GM12878 (cell line): ENCODE measurements around the gene INSYN2B. TPM values are rescaled to one million over a fixed set of nuclear protein-coding genes. Genes with fewer than 3 reads are reported as not detected.

Experiments used
- ATAC-seq: fragments of 200-7000 bp; cut with Tn5 transposase; 3 replicates; pipeline ENCODE4 v1.9.1; 2020; ENCODE audit warnings: mild to moderate bottlenecking, moderate library complexity
- BruUV-seq: library from RNA; stranded (reverse); fragments of 400-500 nt; replicated peaks from 2 replicates; lab custom pipeline; 2021; lab: Mats Ljungman, UMichigan
- CTCF ChIA-PET: fragments of 300-600 bp; sonication (Branson Sonifier 250); formaldehyde crosslinking; extraction: SDS; loops from one replicate; lab custom pipeline; 2021; ENCODE audit warnings: inconsistent platforms; lab: Yijun Ruan, JAX
- POLR2A ChIA-PET: fragments of 350-600 bp; formaldehyde crosslinking; extraction: SDS; loops from one replicate; lab custom pipeline; 2021; ENCODE audit warnings: inconsistent platforms; lab: Charles Lee
- RAD21 ChIA-PET: fragments of 300-600 bp; sonication (Branson Sonifier 250); formaldehyde crosslinking; loops from one replicate; lab custom pipeline; 2023; ENCODE audit warnings: antibody characterized with exemption; ENCODE audit not compliant: unreplicated experiment; lab: Charles Lee
- SMC1A ChIA-PET: fragments of 300-600 bp; sonication (Branson Sonifier 250); formaldehyde crosslinking; loops from one replicate; lab custom pipeline; 2023; ENCODE audit not compliant: unreplicated experiment, uncharacterized antibody; lab: Charles Lee
- DNase-seq: peaks from one replicate; pipeline ENCODE4 v3.0.0-alpha.2; 2011; ENCODE audit warnings: low read depth, low spot score
- FAIRE-seq: peaks from 3 replicates; lab custom pipeline; 2011; peaks lifted over from hg19 to GRCh38; lab: Jason Lieb, UNC
- H2AFZ ChIP-seq: 2 replicates; pipeline ENCODE4 v1.6.0; 2011; ENCODE audit warnings: low read depth, low read length, control low read depth; ENCODE audit not compliant: control insufficient read depth
- H3K27ac ChIP-seq: 2 replicates; pipeline ENCODE4 v1.5.1; 2011; ENCODE audit warnings: control low read depth; ENCODE audit not compliant: control insufficient read depth, insufficient read depth
- H3K27me3 ChIP-seq, 2 experiments: replicated peaks in 1 of 2; 2 replicates each; pipeline versions ENCODE4 v1.6.0 to v1.6.1; 2011; ENCODE audit warnings: low read length in 1 of 2; ENCODE audit not compliant: control insufficient read depth in 2 of 2, insufficient read depth in 2 of 2
- H3K36me3 ChIP-seq, 2 experiments: 2 replicates each; pipeline ENCODE4 v1.5.1; 2011; ENCODE audit warnings: low read length in 1 of 2; ENCODE audit not compliant: control insufficient read depth in 2 of 2, insufficient read depth in 2 of 2
- H3K4me1 ChIP-seq: 2 replicates; pipeline ENCODE4 v1.6.1; 2011; ENCODE audit warnings: mild to moderate bottlenecking, low read length, moderate library complexity, mixed read lengths; ENCODE audit not compliant: control insufficient read depth, insufficient read depth
- H3K4me2 ChIP-seq: 2 replicates; pipeline ENCODE4 v1.6.0; 2011; ENCODE audit warnings: control low read depth; ENCODE audit not compliant: control insufficient read depth, insufficient read depth
- H3K4me3 ChIP-seq: fragments of 200-600 bp; sonication (generic); 2 replicates; pipeline ENCODE4 v1.5.1; 2016
- H3K79me2 ChIP-seq: 2 replicates; pipeline ENCODE4 v1.6.0; 2011; ENCODE audit warnings: low read length; ENCODE audit not compliant: control insufficient read depth, insufficient read depth
- H3K9ac ChIP-seq: 2 replicates; pipeline ENCODE4 v1.8.0; 2011; ENCODE audit warnings: low read length, control low read depth, mixed read lengths; ENCODE audit not compliant: control insufficient read depth, insufficient read depth
- H3K9me3 ChIP-seq: replicated peaks from 3 replicates; pipeline ENCODE4 v1.5.1; 2011; ENCODE audit warnings: mild to moderate bottlenecking, low read length; ENCODE audit not compliant: control insufficient read depth, insufficient read depth
- H4K20me1 ChIP-seq: 2 replicates; pipeline ENCODE4 v1.6.0; 2011; ENCODE audit not compliant: control insufficient read depth, insufficient read depth
- BCLAF1 ChIP-seq: fragments of 450-650 bp; IDR thresholded peaks from 2 replicates; pipeline ENCODE4 v1.6.1; 2017; ENCODE audit warnings: antibody characterized with exemption, mild to moderate bottlenecking, moderate library complexity
- CREB1 ChIP-seq: IDR thresholded peaks from 2 replicates; pipeline ENCODE4 v1.6.1; 2012; ENCODE audit warnings: low read depth, mild to moderate bottlenecking, inconsistent platforms
- EED ChIP-seq: sonication (generic); IDR thresholded peaks from 2 replicates; pipeline ENCODE4 v1.6.1; 2016; ENCODE audit warnings: antibody characterized with exemption, low read depth
- IRF3 ChIP-seq: fragments of 450-650 bp; IDR thresholded peaks from 2 replicates; pipeline ENCODE4 v1.6.1; 2014; ENCODE audit warnings: mild to moderate bottlenecking
- KDM1A ChIP-seq: fragments of 200-600 bp; sonication (generic); IDR thresholded peaks from 2 replicates; pipeline ENCODE4 v1.6.1; 2016; ENCODE audit warnings: borderline replicate concordance
- MYB ChIP-seq: fragments of 150-350 bp; IDR thresholded peaks from 2 replicates; pipeline ENCODE4 v1.6.1; 2014; ENCODE audit warnings: mild to moderate bottlenecking, low read depth, low read length, borderline replicate concordance
- NFYB ChIP-seq: IDR thresholded peaks from 2 replicates; pipeline ENCODE4 v1.6.1; 2011; ENCODE audit warnings: low read depth, mild to moderate bottlenecking, low read length, improper control_type of control experiment, moderate library complexity; ENCODE audit not compliant: insufficient read depth
- POLR2A ChIP-seq: IDR thresholded peaks from 2 replicates; pipeline ENCODE4 v1.6.1; 2011; ENCODE audit warnings: low read depth, mild to moderate bottlenecking, low read length
- PRDM15 ChIP-seq: fragments of 450-650 bp; formaldehyde crosslinking; IDR thresholded peaks from 2 replicates; pipeline ENCODE4 v1.4.0; 2020; ENCODE audit warnings: mild to moderate bottlenecking, moderate library complexity
- SIN3A ChIP-seq: IDR thresholded peaks from 2 replicates; pipeline ENCODE4 v1.6.1; 2012; ENCODE audit warnings: low read depth, low read length, improper control_type of control experiment
- SKIL ChIP-seq: fragments of 450-650 bp; IDR thresholded peaks from 2 replicates; pipeline ENCODE4 v1.6.1; 2017; ENCODE audit warnings: mild to moderate bottlenecking, low read depth, inconsistent platforms; ENCODE audit not compliant: poor library complexity, severe bottlenecking
- SMAD5 ChIP-seq: IDR thresholded peaks from 2 replicates; pipeline ENCODE4 v1.6.1; 2016; ENCODE audit warnings: antibody characterized with exemption, low read depth
- USF2 ChIP-seq: IDR thresholded peaks from 2 replicates; pipeline ENCODE4 v1.6.1; 2011; ENCODE audit warnings: low read depth, low read length, improper control_type of control experiment, borderline replicate concordance
- ZBED1 ChIP-seq: IDR thresholded peaks from 2 replicates; pipeline ENCODE4 v1.6.1; 2016; ENCODE audit warnings: borderline replicate concordance
- ZNF207 ChIP-seq: fragments of 450-650 bp; IDR thresholded peaks from 2 replicates; pipeline ENCODE4 v1.6.1; 2014; ENCODE audit warnings: antibody characterized with exemption, mild to moderate bottlenecking, borderline replicate concordance
- WGBS: methylation state at CpG from one replicate; pipeline ENCODE4 v1.1.6; 2016; ENCODE audit warnings: low lambda C conversion rate; ENCODE audit not compliant: insufficient replicate concordance, insufficient coverage; ENCODE audit errors: missing lambda C conversion rate; 5-methylcytosine and 5-hydroxymethylcytosine counted together
- in situ Hi-C: fragments of 300-500 bp; cut with MboI; formaldehyde crosslinking; loops from 9 replicates; pipeline ENCODE4 v1.14.3; 2018; ENCODE audit warnings: mixed read lengths
- intact Hi-C: fragments of 100-400 bp; cut with micrococcal nuclease; formaldehyde crosslinking; loops from one replicate; pipeline ENCODE4 v1.14.2; 2022; ENCODE audit not compliant: unreplicated experiment
- polyA plus RNA-seq, 11 experiments: library from polyadenylated mRNA; depleted of rRNA in 4 of 11; unstranded in 6 of 11; stranded (reverse) in 5 of 11; fragments of >200 nt; fragmentation: Nextera tagmentation in 4 of 11; fragmentation: Illumina TruSeq in 1 of 11; extraction: Ambion mirVana in 4 of 11; extraction: Trizol in 1 of 11; gene quantifications; 1 replicate in 1 of 11; 2 replicates in 10 of 11; pipeline versions ENCODE4 v1.2.1 to v1.2.3, GENCODE V29; 2011 to 2016; ENCODE audit warnings: inconsistent platforms in 2 of 11, missing spikeins in 2 of 11, low read depth in 1 of 11
- total RNA-seq, 4 experiments: library from RNA; depleted of rRNA in 3 of 4; stranded (reverse); fragments of >200 nt in 3 of 4; fragmentation: Illumina TruSeq in 1 of 4; extraction: Trizol in 1 of 4; gene quantifications; 2 replicates each; pipeline versions ENCODE4 v1.2.1 to v1.2.3, GENCODE V29; 2013 to 2021

INSYN2B gene
- total and polyA plus RNA-seq, 10 of the 15 experiments (the other 5 are each of a cell fraction or from before 2014, with no cell fraction given) = 0.05 to 0.27 (median 0.13) TPM; not detected in 7

GRCh38 chr5:169893571-169893970, 86.7 kb downstream of the INSYN2B start:
- Histone ChIP-seq H3K9ac (no peak overlapping the region), H3K27me3 (no peaks in the 10 kb centered on the region), H4K20me1 (no peaks in the 10 kb centered on the region; the same call in 1 of the 2 replicates), H3K4me1 (no peaks in the 10 kb centered on the region), H3K36me3 (peaks cover 8 to 11% of the 10 kb centered on the region in 2 experiments), H3K4me3 (no peak overlapping the region)
- POLR2A ChIA-PET = no interaction called here
- FAIRE-seq = no peak
- SMC1A ChIA-PET = interaction anchor here (0.7 to 1.3 kb wide), 4 partner anchors 9 to 88 kb away, joined by 3 to 4 read pairs (median 3); no protein-coding TSS in a partner anchor
- CTCF ChIA-PET = no interaction called here
- in situ Hi-C loops = no loop called here
- no peak for TF ChIP-seq CREB1
- no peak for TF ChIP-seq POLR2A
- no peak for TF ChIP-seq USF2
- no peak for TF ChIP-seq NFYB
- TF ChIP-seq MYB = no peak
- no peak for TF ChIP-seq KDM1A
- no peak for TF ChIP-seq IRF3
- no peak for TF ChIP-seq ZBED1
- no peak for TF ChIP-seq BCLAF1
- no peak for TF ChIP-seq PRDM15 (CRISPR knock-in tag)
- TF ChIP-seq SIN3A = no peak
- no peak for TF ChIP-seq SMAD5
- no peak for TF ChIP-seq ZNF207
- TF ChIP-seq SKIL = no peak
- TF ChIP-seq EED = no peak
- TF ChIP-seq, all 136 proteins: peak for 0
- WGBS = 0% methylated on average over 2 of the region's 2 CpGs
- no TSS peak for BruUV-seq
- intact Hi-C loops = no loop called here
- H3K27ac ChIP-seq = no peak overlapping the region
- no peak overlapping the region for H2AFZ ChIP-seq
- no peaks in the 10 kb centered on the region for H3K9me3 ChIP-seq
- RAD21 ChIA-PET = no interaction called here
- no peak overlapping the region for H3K4me2 ChIP-seq
- H3K79me2 ChIP-seq = no peaks in the 10 kb centered on the region
- ATAC-seq = no peak
- no peak for DNase-seq
